ENCODE results near the gene LEO1.
"Not testable (repeated sequence)": the region's sequence is repeated elsewhere in the genome, so short reads cannot be mapped to it uniquely, and the experiment has no call there.

Gene LEO1

GRCh38 chr15:52003089-52003488 lies 31.5 kb upstream of the LEO1 start:
- not testable (repeated sequence) for DNase-seq

GRCh38 chr15:52002351-52002750 lies 30.8 kb upstream of the LEO1 start:
- no peak for DNase-seq

DNA sequence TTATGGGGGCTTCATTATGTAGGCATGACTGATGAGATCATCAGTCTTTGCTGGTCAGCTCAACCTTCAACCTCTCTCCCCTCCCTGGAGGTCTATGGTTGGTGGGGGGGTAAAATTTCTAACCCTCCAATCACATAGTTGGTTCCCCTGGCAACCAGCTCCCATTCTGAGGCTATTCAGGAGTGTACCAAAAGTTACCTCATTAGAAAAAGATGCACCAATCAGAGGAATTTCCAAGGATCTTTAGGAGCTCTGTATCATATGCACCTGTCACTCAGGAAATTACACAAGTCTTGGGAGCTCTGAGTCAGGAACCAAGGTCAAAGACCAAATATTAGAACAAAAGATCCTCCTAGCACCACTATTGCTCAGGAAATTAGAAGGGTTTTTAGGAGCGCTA lies 21.4 kb upstream of the LEO1 start:
- DNase-seq = no peak

DNA sequence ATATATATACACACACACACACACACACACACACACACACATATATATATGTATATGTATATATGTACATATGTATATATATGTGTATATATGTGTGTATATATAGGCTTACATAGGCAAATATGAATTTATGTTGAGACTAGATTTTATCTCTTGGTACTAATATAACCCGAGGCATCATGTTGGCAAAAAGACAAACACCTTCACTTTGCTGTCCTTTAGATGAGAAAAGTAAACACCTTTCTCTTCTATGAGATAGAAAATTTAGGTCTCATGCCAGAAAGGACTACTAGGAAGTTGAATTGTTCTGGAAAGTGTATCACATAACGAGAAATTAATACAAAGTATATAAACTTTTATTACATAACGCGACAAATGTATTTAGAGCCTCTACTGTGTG lies 19.6 kb upstream of the LEO1 start:
- no peak for DNase-seq

- DNase-seq = no peak
These were observed 11.2 kb upstream of the LEO1 start for GRCh38 chr15:51982770-51983103.

DNA sequence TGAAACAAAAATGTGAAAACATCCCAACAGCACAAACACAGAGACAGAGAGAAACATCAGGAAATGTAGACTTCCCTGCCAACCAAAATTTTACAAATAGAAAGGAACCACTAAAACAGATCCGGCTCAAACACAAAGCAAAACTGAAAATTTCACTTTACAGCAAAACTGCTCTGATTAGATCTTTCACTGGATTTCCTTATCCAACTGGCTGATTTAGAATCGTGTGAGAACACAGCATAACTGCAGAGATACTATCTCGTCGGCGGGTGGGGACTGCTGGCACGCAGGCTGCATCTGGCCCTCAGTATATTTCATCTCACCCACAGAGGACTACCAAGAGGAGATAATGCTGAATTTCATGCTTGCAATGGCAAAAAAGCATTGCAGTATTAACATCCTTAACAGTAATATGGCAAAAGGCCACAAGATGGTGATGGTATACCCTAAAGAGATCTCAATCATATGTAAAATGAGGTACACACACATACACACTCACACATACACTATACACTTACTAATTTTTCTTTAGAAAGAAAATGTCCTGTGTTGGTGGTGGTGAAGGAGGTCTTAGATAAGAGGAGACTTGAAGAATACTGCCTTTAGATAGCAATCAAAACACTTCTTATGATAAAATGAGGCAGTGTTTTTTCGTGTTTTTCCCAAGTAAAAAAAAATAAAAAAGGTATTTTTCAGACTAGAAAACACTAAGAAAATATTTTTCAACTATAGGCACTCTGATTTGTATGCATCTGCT lies 10.6 kb upstream of the LEO1 start:
- DNase-seq = peak in 1 of 2 experiments; percentile 12

GRCh38 chr15:51973775-51974174 lies 2.2 kb upstream of the LEO1 start:
- no peak for DNase-seq

DNA sequence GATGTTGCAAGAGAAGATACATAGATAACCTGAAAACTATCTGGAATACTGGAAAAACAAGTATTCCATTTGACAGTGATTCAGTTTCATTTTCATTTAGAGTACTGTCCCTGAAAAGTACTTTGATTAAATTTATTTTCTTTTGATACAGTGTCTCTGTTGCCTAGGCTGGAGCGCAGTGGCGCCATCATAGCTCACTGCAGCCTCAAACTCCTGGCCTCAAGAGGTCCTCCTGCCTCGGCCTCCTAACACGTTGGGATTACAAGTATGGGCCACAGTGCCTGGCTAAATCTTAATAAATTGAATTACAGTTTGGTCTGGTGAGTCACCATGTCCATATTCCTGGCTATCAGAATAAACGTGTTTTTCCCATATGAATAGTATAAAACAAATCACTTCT lies 1.6 kb upstream of the LEO1 start:
- no peak for DNase-seq

DNA sequence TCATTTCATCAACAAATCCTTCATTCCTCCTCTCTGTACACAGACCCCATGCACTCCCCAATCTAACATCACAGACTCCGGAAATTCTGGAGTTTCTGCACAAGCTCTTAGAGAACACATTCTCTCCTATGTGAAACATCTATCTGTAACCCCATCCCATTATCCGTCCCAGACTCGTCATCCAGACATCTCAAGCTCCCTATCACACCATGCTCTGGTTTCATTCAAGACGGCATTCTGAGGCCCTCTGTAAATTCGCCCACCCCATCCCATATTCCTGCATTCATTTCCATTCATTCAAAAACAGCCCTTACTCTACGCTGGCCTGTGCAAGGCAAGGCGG lies 575 bp downstream of the LEO1 start:
- DNase-seq = no peak

GRCh38 chr15:51970132-51970817 lies 1.3 kb downstream of the LEO1 start:
- peak in 1 of 2 experiments; percentile 30 for DNase-seq

GRCh38 chr15:51969728-51970127 lies 1.9 kb downstream of the LEO1 start:
- DNase-seq = no peak

DNA sequence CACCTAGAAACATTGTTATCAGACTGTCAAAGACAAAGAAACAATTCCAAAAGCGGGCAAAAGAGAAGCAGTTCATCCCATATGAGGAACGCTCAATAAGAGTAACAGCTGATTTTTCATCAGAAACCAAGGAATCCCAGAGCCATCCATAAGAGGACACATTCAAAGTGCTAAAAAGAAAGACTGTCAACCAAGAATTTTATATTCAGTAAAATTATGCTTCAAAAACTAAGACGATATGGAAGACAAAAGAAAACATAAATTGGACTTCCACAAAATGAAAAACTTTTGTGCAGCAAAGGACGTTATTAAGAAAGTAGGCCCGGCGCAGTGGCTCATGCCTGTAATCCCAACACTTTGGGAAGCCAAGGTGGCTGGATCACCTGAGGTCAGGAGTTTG lies 4.0 kb downstream of the LEO1 start:
- DNase-seq = no peak

- DNase-seq = no peak
These were observed 5.4 kb downstream of the LEO1 start for GRCh38 chr15:51966192-51966591.

DNA sequence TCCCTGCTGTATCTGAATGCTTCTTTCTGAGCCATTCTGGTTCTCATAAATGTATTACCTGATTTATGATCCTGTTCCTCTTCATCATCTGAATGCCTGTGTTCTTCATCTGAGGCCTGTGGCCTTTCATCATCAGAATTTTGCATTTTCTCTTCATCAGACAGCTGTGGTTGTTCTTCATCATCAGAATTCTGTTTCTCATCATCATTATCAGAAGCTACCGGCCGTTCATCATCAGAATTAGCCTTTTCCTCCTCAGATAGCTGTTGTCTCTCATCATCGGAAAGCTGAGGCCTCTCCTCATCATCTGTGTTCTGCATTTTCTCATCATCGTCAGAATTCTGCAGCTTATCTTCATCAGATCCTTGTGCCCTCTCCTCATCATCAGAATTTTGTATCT lies 5.9 kb downstream of the LEO1 start:
- DNase-seq = no peak

DNA sequence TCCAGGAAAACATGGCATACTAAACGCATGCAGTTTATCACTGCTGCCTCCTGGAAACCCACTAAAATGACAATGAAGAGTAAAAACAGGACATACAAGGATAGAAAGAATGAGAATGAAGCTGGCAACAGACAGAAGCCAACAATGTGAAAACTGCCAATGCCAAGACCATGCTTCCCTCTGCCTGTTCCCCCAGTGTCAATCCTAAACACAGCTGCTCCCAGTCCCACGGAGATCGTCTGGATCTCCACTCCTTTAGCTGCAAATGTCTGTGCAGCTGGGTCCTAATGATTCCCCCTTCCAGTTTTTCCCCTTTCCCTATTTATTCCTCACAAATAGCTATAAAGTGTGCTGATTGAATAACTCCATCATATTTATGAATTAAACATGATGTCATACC lies 16.1 kb downstream of the LEO1 start:
- no peak for DNase-seq

- DNase-seq = no peak
These were observed 18.8 kb downstream of the LEO1 start for GRCh38 chr15:51952805-51953204.

- DNase-seq = no peak
These were observed 24.5 kb downstream of the LEO1 start for GRCh38 chr15:51947124-51947523.

- DNase-seq = no peak
These were observed 32.4 kb downstream of the LEO1 start for GRCh38 chr15:51939216-51939615.

GRCh38 chr15:51938286-51938685 lies 33.3 kb downstream of the LEO1 start:
- DNase-seq = no peak

DNA sequence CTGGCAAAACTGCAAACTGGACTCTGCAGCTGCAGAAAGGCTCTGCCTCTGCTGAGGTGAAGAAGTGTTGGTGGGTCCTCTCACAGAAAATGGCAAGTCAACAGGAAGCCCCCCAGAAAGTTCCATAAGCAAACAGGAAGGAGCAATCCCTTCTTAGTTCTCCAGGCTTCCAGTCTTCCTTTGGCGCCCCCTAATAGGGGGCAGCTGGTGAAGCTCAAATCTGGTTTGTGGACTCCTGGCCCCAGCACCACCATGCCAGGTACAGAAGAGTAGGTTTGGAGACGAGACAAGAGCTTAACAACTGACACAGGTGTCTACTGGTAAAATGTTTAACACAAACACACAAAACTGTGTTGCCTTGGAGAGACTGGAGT lies 35.5 kb downstream of the LEO1 start:
- DNase-seq = no peak

GRCh38 chr15:51935466-51936104 lies 36.0 kb downstream of the LEO1 start:
- DNase-seq = no peak

DNA sequence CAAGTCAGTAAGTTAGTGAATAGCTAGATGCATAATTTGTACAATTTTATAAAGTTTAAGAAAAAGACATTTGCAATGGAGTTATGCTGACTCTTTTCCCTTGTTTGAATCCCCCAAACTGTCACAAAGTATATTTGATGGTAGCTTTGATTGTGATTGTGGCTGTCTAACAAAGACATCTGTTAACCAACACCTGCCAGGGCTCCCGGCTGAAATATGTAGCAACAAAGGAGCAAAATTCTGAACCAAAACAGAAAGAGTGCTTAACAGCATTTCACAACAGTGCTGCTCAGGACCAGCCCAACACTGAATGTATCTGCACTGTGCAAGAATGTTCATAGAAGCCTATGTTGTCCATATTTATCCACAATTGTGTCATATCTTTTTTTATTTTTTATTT lies 39.4 kb downstream of the LEO1 start:
- DNase-seq = no peak

GRCh38 chr15:51931638-51932037 lies 39.9 kb downstream of the LEO1 start:
- no peak for DNase-seq

DNA sequence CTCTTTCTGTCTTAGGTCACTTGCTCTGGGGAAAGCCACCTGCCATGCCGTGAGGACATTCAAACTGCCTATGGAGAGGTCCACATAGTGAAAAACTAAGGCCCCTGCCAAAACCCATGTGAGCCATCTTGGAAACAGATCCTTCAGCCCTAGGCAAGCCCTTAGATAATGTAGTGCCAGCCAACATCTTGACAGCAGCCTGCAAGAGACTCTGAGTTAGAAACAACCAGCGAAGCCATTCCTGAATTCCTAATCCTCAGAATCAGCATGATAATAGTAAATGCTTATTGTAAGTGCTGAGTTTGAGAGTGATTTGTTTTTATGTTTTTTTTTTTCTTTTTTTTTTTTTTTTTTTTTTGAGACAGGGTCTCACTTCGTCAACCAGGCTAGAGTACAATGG lies 40.6 kb downstream of the LEO1 start:
- DNase-seq = no peak

- DNase-seq = no peak
These were observed 44.8 kb downstream of the LEO1 start for GRCh38 chr15:51926809-51927208.
